K562 treated with DMSO at 1 percent for 48 hours (cell line): ENCODE results near the gene MTREX. TPM values are rescaled to one million over a fixed set of nuclear protein-coding genes. Genes with fewer than 3 reads are reported as not detected.

Experiments
- total RNA-seq: library from RNA; unstranded; fragments of 300-600 nt; gene quantifications from 2 replicates; pipeline ENCODE4 v1.2.3, GENCODE V29; 2022; ENCODE audit warnings: low replicate concordance; ENCODE audit errors: extremely low read depth

MTREX gene
- total RNA-seq: not detected in 2 replicates

DNA sequence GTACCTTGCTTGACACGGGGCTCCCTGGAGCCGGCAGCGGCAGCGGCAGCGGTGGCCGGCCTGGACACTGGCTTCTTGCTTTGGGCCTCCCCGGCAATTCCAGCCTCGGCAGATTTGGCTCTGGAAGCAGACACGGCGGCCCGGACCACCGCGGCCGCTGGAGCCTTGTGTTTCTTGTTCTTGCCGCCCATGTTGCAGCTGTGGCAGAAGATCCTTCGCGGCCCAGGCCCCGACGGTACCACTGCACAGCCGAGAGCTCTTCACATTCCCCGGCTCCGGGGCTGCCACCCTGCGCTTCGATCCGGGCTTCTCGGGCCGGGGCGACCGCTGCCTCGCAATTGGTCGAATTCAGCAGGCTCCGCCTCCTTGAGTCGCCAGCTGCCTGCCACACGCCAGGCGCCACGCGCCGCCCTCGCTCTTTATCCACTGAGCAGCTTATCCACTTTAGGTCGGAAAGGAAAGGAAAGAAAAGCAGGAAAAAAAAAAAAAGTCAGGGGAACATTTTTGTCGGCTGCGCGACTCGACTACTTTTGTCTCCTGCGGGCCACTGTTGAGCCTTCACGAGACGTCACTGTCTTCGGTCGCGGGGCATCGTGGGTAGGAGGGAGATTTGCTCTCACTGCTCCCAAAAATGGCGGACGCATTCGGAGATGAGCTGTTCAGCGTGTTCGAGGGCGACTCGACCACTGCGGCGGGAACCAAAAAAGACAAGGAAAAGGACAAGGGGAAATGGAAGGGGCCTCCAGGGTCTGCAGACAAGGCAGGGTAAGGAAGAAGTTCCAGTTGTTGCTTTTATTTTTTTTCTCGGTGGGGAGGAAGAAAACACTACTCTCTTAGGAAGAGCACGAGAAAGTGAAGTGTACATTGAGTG is at the start of gene MTREX, which contains the start of gene DHX29:
Gene MTREX (plus strand): TSS at position 607 of the 871 bp plus-strand sequence. CDS start 25 bp downstream, at position 632.
Gene DHX29 (minus strand): TSS at position 312 of the 871 bp plus-strand sequence. CDS start 121 bp downstream, at position 191.

Other genes with a start within 250 kb of the MTREX start
- gene GZMA, start 205.3 kb upstream of the MTREX start, total RNA-seq: not detected in 2 replicates
- gene GPX8, start 147.8 kb upstream of the MTREX start, total RNA-seq: not detected in 2 replicates
- not detected in 2 replicates for gene CDC20B, start 134.8 kb upstream of the MTREX start, total RNA-seq
- gene MCIDAS, start 80.7 kb upstream of the MTREX start, total RNA-seq: not detected in 2 replicates
- not detected in 2 replicates for gene CCNO, start 74.4 kb upstream of the MTREX start, total RNA-seq
- gene DHX29, start 295 bp upstream of the MTREX start, total RNA-seq: not detected in 2 replicates
- not detected in 2 replicates for gene PLPP1, start 227.0 kb downstream of the MTREX start, total RNA-seq